B cell (primary cell): ENCODE data around the gene MYO9B. TPM values are rescaled to one million over a fixed set of nuclear protein-coding genes. Genes with fewer than 3 reads are reported as not detected.
A peak's percentile ranks its signal among the peaks of the same experiment; 100 is the strongest.

Experiments
- ATAC-seq: fragments of 200-7000 bp; cut with Tn5 transposase; one replicate; pipeline ENCODE4 v1.10.0; 2021; ENCODE audit warnings: low read depth, mild to moderate bottlenecking, moderate number of reproducible peaks, moderate library complexity
- CTCF ChIA-PET: fragments of 350-600 bp; sonication (Branson Sonifier 250); formaldehyde crosslinking; loops from one replicate; lab custom pipeline; 2021; ENCODE audit warnings: antibody characterized with exemption, inconsistent platforms; lab: Charles Lee
- POLR2A ChIA-PET: fragments of 350-600 bp; sonication (Branson Sonifier 250); formaldehyde crosslinking; loops from one replicate; lab custom pipeline; 2021; ENCODE audit warnings: antibody characterized with exemption; lab: Charles Lee
- DNase-seq: peaks from one replicate; pipeline ENCODE4 v3.0.0; 2013
- H2AFZ ChIP-seq: 2 replicates; pipeline ENCODE4 v1.6.1; 2012; ENCODE audit warnings: mild to moderate bottlenecking, low read depth, low read length; ENCODE audit not compliant: insufficient read depth, poor library complexity, severe bottlenecking
- H3K27ac ChIP-seq, 2 donors: 1 replicate in 1 of 2; 2 replicates in 1 of 2; pipeline ENCODE4 v1.5.1; 2012 to 2013; ENCODE audit warnings: low read length in 2 of 2, mild to moderate bottlenecking in 2 of 2, moderate library complexity in 1 of 2
- H3K27me3 ChIP-seq, 4 experiments: fragments of 200-600 bp in 1 of 4; sonication (generic) in 1 of 4; replicated peaks in 1 of 4; 1 replicate in 2 of 4; 2 replicates in 2 of 4; pipeline versions ENCODE4 v1.6.1 to v1.7.0; 2013 to 2016; ENCODE audit warnings: low read length in 3 of 4, mild to moderate bottlenecking in 2 of 4, mixed read lengths in 1 of 4, moderate library complexity in 1 of 4; ENCODE audit not compliant: insufficient read depth in 4 of 4, control insufficient read depth in 3 of 4; ENCODE audit errors: control extremely low read depth in 1 of 4
- H3K36me3 ChIP-seq, 2 experiments: replicated peaks in 1 of 2; 1 replicate in 1 of 2; 2 replicates in 1 of 2; pipeline versions ENCODE4 v1.6.1 to v1.7.1; 2013; ENCODE audit warnings: low read length in 1 of 2; ENCODE audit not compliant: insufficient read depth in 2 of 2, control insufficient read depth in 1 of 2; ENCODE audit errors: control extremely low read depth in 1 of 2, extremely low read depth in 1 of 2
- H3K4me1 ChIP-seq, 2 donors: fragments of 200-600 bp in 1 of 2; sonication (generic) in 1 of 2; 1 replicate in 1 of 2; 2 replicates in 1 of 2; pipeline versions ENCODE4 v1.5.1 to v1.6.1; 2013 to 2017; ENCODE audit warnings: low read length in 2 of 2; ENCODE audit not compliant: control insufficient read depth in 2 of 2, insufficient read depth in 2 of 2
- H3K4me2 ChIP-seq: replicated peaks from 2 replicates; pipeline ENCODE3; 2012; ENCODE audit warnings: mild to moderate bottlenecking, low read depth, low read length; ENCODE audit not compliant: poor library complexity, severe bottlenecking
- H3K4me3 ChIP-seq, 5 experiments: fragments of 200-600 bp in 1 of 5; sonication (generic) in 1 of 5; 1 replicate in 3 of 5; 2 replicates in 2 of 5; pipeline versions ENCODE4 v1.5.1 to v1.7.0; 2011 to 2016; ENCODE audit warnings: low read length in 4 of 5, mild to moderate bottlenecking in 4 of 5, low read depth in 2 of 5, control low read depth in 1 of 5, moderate library complexity in 1 of 5; ENCODE audit not compliant: insufficient read depth in 1 of 5; ENCODE audit errors: control extremely low read depth in 1 of 5, extremely low read depth in 1 of 5
- H3K79me2 ChIP-seq: fragments of 200-600 bp; sonication (generic); one replicate; pipeline ENCODE4 v1.6.0; 2016; ENCODE audit warnings: low read length; ENCODE audit not compliant: control insufficient read depth, insufficient read depth
- H3K9ac ChIP-seq: fragments of 200-600 bp; sonication (generic); 2 replicates; pipeline ENCODE4 v1.6.1; 2017; ENCODE audit warnings: mild to moderate bottlenecking, low read length, moderate library complexity
- H3K9me3 ChIP-seq, 3 donors: one replicate each; pipeline versions ENCODE4 v1.6.1 to v1.7.1; 2013; ENCODE audit warnings: low read length in 2 of 3; ENCODE audit not compliant: control insufficient read depth in 2 of 3, insufficient read depth in 1 of 3; ENCODE audit errors: control extremely low read depth in 1 of 3
- H4K20me1 ChIP-seq: 2 replicates; pipeline ENCODE4 v1.6.0; 2012; ENCODE audit warnings: mild to moderate bottlenecking, low read length; ENCODE audit not compliant: insufficient read depth, control insufficient read depth, poor library complexity, severe bottlenecking
- H3K27ac Mint-ChIP-seq: one replicate; pipeline ENCODE4 v1.8.0; 2021; ENCODE audit warnings: mixed read lengths
- H3K27me3 Mint-ChIP-seq: one replicate; pipeline ENCODE4 v1.8.0; 2021; ENCODE audit warnings: mixed read lengths
- H3K4me1 Mint-ChIP-seq: one replicate; pipeline ENCODE4 v1.8.0; 2021; ENCODE audit warnings: mixed read lengths
- H3K4me3 Mint-ChIP-seq: one replicate; pipeline ENCODE4 v1.8.0; 2021; ENCODE audit warnings: mixed read lengths
- H3K9me3 Mint-ChIP-seq: one replicate; pipeline ENCODE4 v1.8.0; 2022; ENCODE audit warnings: mixed read lengths; ENCODE audit not compliant: insufficient read depth
- EZH2 ChIP-seq: IDR thresholded peaks from 2 replicates; pipeline ENCODE4 v1.6.1; 2012; ENCODE audit warnings: borderline replicate concordance, low read depth, mild to moderate bottlenecking, moderate library complexity, low read length; ENCODE audit not compliant: insufficient read depth, poor library complexity, severe bottlenecking
- WGBS: methylation state at CpG from one replicate; pipeline ENCODE4 v1.1.5; 2013; ENCODE audit warnings: missing lambda C conversion rate; ENCODE audit not compliant: insufficient coverage; 5-methylcytosine and 5-hydroxymethylcytosine counted together
- intact Hi-C: fragments of 100-400 bp; cut with micrococcal nuclease; formaldehyde crosslinking; loops from one replicate; pipeline ENCODE4 v1.10.0; 2022
- polyA plus RNA-seq: library from polyadenylated mRNA; depleted of rRNA; stranded (reverse); fragments of >200 nt; gene quantifications from 2 replicates; pipeline ENCODE4 v1.2.3, GENCODE V29; 2012
- total RNA-seq, 2 donors: library from RNA; stranded (reverse); fragments of 120-200 nt in 1 of 2; gene quantifications; 1 replicate in 1 of 2; 2 replicates in 1 of 2; pipeline versions ENCODE4 v1.2.3 to v1.2.4, GENCODE V29; 2013 to 2022
- TF ChIP-seq, protein P1 (sequence below): fragments of 200-600 bp; IDR thresholded peaks from one replicate; pipeline ENCODE4 v1.8.0; 2022; ENCODE audit warnings: antibody characterized with exemption, mild to moderate bottlenecking

The MYO9B gene
- total and polyA plus RNA-seq, 2 donors (not counting 1 experiment from before 2014, with no cell fraction given) = 256 to 273 TPM

DNA sequence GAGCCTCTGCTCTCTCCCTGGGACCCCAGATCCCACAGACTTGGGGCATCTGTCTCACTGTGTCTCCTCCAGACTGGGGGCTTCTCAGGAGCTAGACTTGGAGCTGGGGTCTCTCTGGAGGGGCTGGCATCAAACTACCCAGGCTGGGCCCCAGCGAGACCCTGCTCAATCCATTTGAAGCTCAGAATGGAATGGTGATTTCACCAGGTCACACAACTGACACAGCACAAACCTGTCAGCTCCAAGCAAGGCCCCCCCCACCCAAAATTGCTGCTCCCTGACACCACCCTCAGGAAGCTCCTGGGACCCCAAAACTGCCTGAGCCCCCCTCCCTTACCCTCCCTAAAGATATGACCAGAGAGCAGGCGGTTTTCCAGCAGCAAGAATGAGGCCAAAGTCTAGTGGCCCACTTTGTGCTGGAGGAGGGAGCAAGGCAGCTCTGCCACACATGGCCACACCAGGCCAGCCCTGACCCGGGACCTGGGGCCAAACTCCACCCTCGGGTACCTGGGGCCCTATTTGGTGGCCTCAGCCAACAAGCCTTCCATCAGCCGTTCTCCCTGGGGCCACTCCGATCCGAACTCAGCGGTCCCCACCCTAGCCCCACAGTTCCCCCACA, 167.7 kb downstream of the MYO9B start:
- H3K4me3 Mint-ChIP-seq = peak overlapping the region; percentile 77

More for the DNA sequence above, 167.7 kb downstream of the MYO9B start:
- H3K27ac ChIP-seq = no peak overlapping the region
- ATAC-seq = no peak
- H2AFZ ChIP-seq = no peak overlapping the region
- intact Hi-C loops = no loop called here
- no peaks in the 10 kb centered on the region for H3K27me3 ChIP-seq
- peaks cover 0 to 2% (median 0%) of the 10 kb centered on the region in 3 donors for H3K9me3 ChIP-seq
- peak; percentile 20 for DNase-seq
- H3K4me2 ChIP-seq = no peak overlapping the region
- CTCF ChIA-PET = interaction anchor here (0.9 to 2.2 kb wide), 5 partner anchors 8 to 176 kb away, joined by 3 to 6 read pairs (median 4); partner anchors contain the start of gene BABAM1
- Mint-ChIP-seq H3K9me3 (no peaks in the 10 kb centered on the region), H3K27me3 (no peaks in the 10 kb centered on the region), H3K27ac (peak overlapping the region; percentile 68), H3K4me1 (peaks cover 25% of the 10 kb centered on the region)
- H3K4me3 ChIP-seq = no peak overlapping the region
- no peaks in the 10 kb centered on the region for H3K36me3 ChIP-seq
- H3K9ac ChIP-seq = no peak overlapping the region
- no peaks in the 10 kb centered on the region for H4K20me1 ChIP-seq
- H3K79me2 ChIP-seq = no peaks in the 10 kb centered on the region
- peaks cover 5 to 29% of the 10 kb centered on the region in 2 donors for H3K4me1 ChIP-seq
- WGBS = 91% methylated on average over 7 of the region's 8 CpGs
- POLR2A ChIA-PET = interaction anchor here (0.6 to 3.1 kb wide), 3 partner anchors 17 to 791 kb away, joined by 6 to 13 read pairs (median 12); partner anchors contain the start of gene OCEL1
- no peak for TF ChIP-seq EZH2
- TF ChIP-seq, protein P1, sequence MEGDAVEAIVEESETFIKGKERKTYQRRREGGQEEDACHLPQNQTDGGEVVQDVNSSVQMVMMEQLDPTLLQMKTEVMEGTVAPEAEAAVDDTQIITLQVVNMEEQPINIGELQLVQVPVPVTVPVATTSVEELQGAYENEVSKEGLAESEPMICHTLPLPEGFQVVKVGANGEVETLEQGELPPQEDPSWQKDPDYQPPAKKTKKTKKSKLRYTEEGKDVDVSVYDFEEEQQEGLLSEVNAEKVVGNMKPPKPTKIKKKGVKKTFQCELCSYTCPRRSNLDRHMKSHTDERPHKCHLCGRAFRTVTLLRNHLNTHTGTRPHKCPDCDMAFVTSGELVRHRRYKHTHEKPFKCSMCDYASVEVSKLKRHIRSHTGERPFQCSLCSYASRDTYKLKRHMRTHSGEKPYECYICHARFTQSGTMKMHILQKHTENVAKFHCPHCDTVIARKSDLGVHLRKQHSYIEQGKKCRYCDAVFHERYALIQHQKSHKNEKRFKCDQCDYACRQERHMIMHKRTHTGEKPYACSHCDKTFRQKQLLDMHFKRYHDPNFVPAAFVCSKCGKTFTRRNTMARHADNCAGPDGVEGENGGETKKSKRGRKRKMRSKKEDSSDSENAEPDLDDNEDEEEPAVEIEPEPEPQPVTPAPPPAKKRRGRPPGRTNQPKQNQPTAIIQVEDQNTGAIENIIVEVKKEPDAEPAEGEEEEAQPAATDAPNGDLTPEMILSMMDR = no peak
